Panc1 (cell line): ENCODE data around the gene CDC7. TPM values are rescaled to one million over a fixed set of nuclear protein-coding genes. Genes with fewer than 3 reads are reported as not detected.

ENCODE experiments used
- ATAC-seq: fragments of 200-7000 bp; cut with Tn5 transposase; 2 replicates; pipeline ENCODE4 v1.9.1; 2020; ENCODE audit warnings: mild to moderate bottlenecking, moderate library complexity
- BruUV-seq: library from RNA; stranded (reverse); fragments of 400-500 nt; replicated peaks from 2 replicates; lab custom pipeline; 2021; lab: Mats Ljungman, UMichigan
- CTCF ChIA-PET: fragments of 300-600 bp; sonication (Branson Sonifier 250); formaldehyde crosslinking; loops from one replicate; lab custom pipeline; 2022; ENCODE audit warnings: antibody characterized with exemption; lab: Charles Lee
- POLR2A ChIA-PET: fragments of 300-600 bp; sonication (Branson Sonifier 250); formaldehyde crosslinking; loops from one replicate; lab custom pipeline; 2022; ENCODE audit warnings: antibody characterized with exemption; lab: Charles Lee
- DNase-seq: peaks from one replicate; pipeline ENCODE4 v3.0.0-alpha.2; 2010; ENCODE audit warnings: low read depth, low spot score
- H3K27ac ChIP-seq: 2 replicates; pipeline ENCODE4 v1.5.1; 2011; ENCODE audit warnings: mild to moderate bottlenecking, low read length, inconsistent platforms
- H3K27me3 ChIP-seq: fragments of 200-500 bp; sonication (Bioruptor generic); 2 replicates; pipeline ENCODE4 v1.6.0; 2014; ENCODE audit warnings: low read length, inconsistent platforms; ENCODE audit not compliant: control insufficient read depth, insufficient read depth
- H3K36me3 ChIP-seq: fragments of 200-500 bp; sonication (Bioruptor generic); 2 replicates; pipeline ENCODE4 v1.5.1; 2014; ENCODE audit warnings: inconsistent platforms, mild to moderate bottlenecking, low read length, moderate library complexity; ENCODE audit not compliant: control insufficient read depth, insufficient read depth
- H3K4me1 ChIP-seq: 2 replicates; pipeline ENCODE4 v1.5.1; 2011; ENCODE audit warnings: inconsistent platforms, mild to moderate bottlenecking, low read length, moderate library complexity; ENCODE audit not compliant: control insufficient read depth, insufficient read depth
- H3K4me3 ChIP-seq, 2 experiments: 2 replicates each; pipeline ENCODE4 v1.5.1; 2011 to 2012; ENCODE audit warnings: low read depth in 2 of 2, low read length in 2 of 2, mild to moderate bottlenecking in 2 of 2, inconsistent platforms in 1 of 2, moderate library complexity in 1 of 2
- H3K9me3 ChIP-seq: fragments of 200-500 bp; sonication (Bioruptor generic); 2 replicates; pipeline ENCODE4 v1.5.1; 2014; ENCODE audit warnings: low read depth, mild to moderate bottlenecking, inconsistent platforms, low read length, moderate library complexity; ENCODE audit not compliant: control insufficient read depth, insufficient read depth
- POLR2AphosphoS5 ChIP-seq: IDR thresholded peaks from 2 replicates; pipeline ENCODE4 v1.6.1; 2012; ENCODE audit warnings: mild to moderate bottlenecking, low read depth, low read length, moderate library complexity
- REST ChIP-seq, 2 experiments: IDR thresholded peaks; 2 replicates each; pipeline ENCODE4 v1.6.1; 2011 to 2012; ENCODE audit warnings: low read depth in 2 of 2, control low read depth in 1 of 2, low read length in 1 of 2, mild to moderate bottlenecking in 1 of 2, moderate library complexity in 1 of 2; ENCODE audit not compliant: insufficient read depth in 1 of 2
- SIN3A ChIP-seq: IDR thresholded peaks from 2 replicates; pipeline ENCODE4 v1.6.1; 2012; ENCODE audit warnings: low read depth, mild to moderate bottlenecking, low read length, moderate library complexity, borderline replicate concordance; ENCODE audit not compliant: insufficient read depth
- TCF7L2 ChIP-seq: IDR thresholded peaks from 2 replicates; pipeline ENCODE4 v1.6.1; 2011; ENCODE audit warnings: mild to moderate bottlenecking, low read depth, low read length, inconsistent platforms
- in situ Hi-C: cut with HindIII; loops from 2 replicates; pipeline ENCODE4 v1.10.0; 2016; ENCODE audit warnings: low sequenced_read_pairs, low pct_unique_long_range_greater_than_20kb
- intact Hi-C: fragments of 100-400 bp; cut with micrococcal nuclease; formaldehyde crosslinking; loops from one replicate; pipeline ENCODE4 v1.10.0; 2022; ENCODE audit not compliant: unreplicated experiment
- total RNA-seq: library from RNA; stranded (reverse); gene quantifications from one replicate; pipeline ENCODE4 v1.2.1, GENCODE V29; 2021; ENCODE audit not compliant: unreplicated experiment
- TF ChIP-seq, protein P1 (sequence below): fragments of 450-650 bp; IDR thresholded peaks from 2 replicates; pipeline ENCODE4 v1.5.1; 2017; ENCODE audit warnings: mild to moderate bottlenecking

CDC7 gene
- total RNA-seq, 1 experiment from 2014 or later: 30.1 TPM

DNA sequence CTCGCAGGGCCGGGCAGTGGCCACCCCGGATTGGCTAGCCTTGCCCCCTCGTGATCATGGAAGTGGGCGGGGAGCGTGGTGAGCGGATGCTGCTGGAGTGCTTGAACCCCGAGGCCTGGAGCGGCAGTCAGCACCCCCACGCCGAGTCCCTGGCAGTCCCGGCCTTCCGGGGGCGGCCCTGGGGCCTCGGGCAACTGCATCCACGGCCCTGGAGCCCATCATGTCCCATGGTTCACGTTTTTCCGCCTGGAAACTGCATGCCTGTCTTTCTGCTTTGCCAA, 45.6 kb downstream of the CDC7 start:
- TF ChIP-seq TCF7L2: no peak
- TF ChIP-seq, protein P1, sequence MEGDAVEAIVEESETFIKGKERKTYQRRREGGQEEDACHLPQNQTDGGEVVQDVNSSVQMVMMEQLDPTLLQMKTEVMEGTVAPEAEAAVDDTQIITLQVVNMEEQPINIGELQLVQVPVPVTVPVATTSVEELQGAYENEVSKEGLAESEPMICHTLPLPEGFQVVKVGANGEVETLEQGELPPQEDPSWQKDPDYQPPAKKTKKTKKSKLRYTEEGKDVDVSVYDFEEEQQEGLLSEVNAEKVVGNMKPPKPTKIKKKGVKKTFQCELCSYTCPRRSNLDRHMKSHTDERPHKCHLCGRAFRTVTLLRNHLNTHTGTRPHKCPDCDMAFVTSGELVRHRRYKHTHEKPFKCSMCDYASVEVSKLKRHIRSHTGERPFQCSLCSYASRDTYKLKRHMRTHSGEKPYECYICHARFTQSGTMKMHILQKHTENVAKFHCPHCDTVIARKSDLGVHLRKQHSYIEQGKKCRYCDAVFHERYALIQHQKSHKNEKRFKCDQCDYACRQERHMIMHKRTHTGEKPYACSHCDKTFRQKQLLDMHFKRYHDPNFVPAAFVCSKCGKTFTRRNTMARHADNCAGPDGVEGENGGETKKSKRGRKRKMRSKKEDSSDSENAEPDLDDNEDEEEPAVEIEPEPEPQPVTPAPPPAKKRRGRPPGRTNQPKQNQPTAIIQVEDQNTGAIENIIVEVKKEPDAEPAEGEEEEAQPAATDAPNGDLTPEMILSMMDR: no peak
- no peak for TF ChIP-seq POLR2AphosphoS5
- no peak for TF ChIP-seq REST (IDR thresholded peaks at IDR 0.05; ENCODE audit: insufficient read depth in 1 of 2, low read depth in 2 of 2, low read length in 1 of 2)
- TF ChIP-seq SIN3A: no peak
- in situ Hi-C loops: no loop called here

DNA sequence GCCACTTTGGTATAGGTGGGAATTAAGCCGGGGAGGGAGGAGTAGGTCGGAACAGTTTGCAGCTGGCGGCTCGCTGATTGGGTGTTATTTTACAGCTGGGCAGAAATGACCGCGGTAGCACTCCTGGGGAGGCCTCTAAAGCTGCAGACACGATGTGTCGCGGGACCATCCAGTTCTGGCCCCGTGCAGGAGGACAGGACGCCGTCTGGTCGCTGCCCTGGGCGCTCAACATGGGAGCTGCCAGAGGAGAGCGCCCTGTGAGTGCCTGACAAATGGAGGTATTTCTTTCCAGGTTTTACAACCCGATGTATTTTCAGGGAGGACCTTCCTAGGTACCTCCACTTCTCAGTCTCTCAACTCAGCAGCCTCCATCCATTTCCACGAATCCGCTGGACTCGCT, 46.2 kb downstream of the CDC7 start:
- intact Hi-C loops: no loop called here
- Histone ChIP-seq H3K27me3 (no peaks in the 10 kb centered on the region; the same call in 1 of the 2 replicates), H3K4me1 (no peaks in the 10 kb centered on the region), H3K27ac (no peak overlapping the region), H3K9me3 (no peaks in the 10 kb centered on the region), H3K36me3 (no peaks in the 10 kb centered on the region), H3K4me3 (no peak overlapping the region)
- ATAC-seq (no peak), DNase-seq (no peak)
- ChIA-PET CTCF (no interaction called here), POLR2A (no interaction called here)
- TF ChIP-seq, protein P1: no peak
- no peak for TF ChIP-seq POLR2AphosphoS5
- TF ChIP-seq TCF7L2: no peak
- in situ Hi-C loops: no loop called here
- BruUV-seq: no TSS peak

More for the DNA sequence above, 45.6 kb downstream of the CDC7 start:
- Histone ChIP-seq H3K4me3 (no peak overlapping the region), H3K27ac (no peak overlapping the region), H3K27me3 (no peaks in the 10 kb centered on the region; the same call in 1 of the 2 replicates), H3K9me3 (no peaks in the 10 kb centered on the region), H3K36me3 (no peaks in the 10 kb centered on the region), H3K4me1 (no peaks in the 10 kb centered on the region)
- no TSS peak for BruUV-seq
- intact Hi-C loops: no loop called here
- ChIA-PET CTCF (no interaction called here), POLR2A (no interaction called here)
- no peak for DNase-seq
- no peak for ATAC-seq
